K562 (cell line): ENCODE data around the gene TRIM3. TPM values are rescaled to one million over a fixed set of nuclear protein-coding genes. Genes with fewer than 3 reads are reported as not detected.

Experiments used
- ATAC-seq: fragments of 200-7000 bp; cut with Tn5 transposase; 3 replicates; pipeline ENCODE4 v1.9.1; 2020; ENCODE audit warnings: moderate library complexity
- BruUV-seq: library from RNA; stranded (reverse); fragments of 400-500 nt; replicated peaks from 2 replicates; lab custom pipeline; 2021; lab: Mats Ljungman, UMichigan
- CTCF ChIA-PET: fragments of 300-600 bp; formaldehyde crosslinking; extraction: SDS; loops from one replicate; lab custom pipeline; 2021; ENCODE audit warnings: low intra/inter-chr PET ratio; lab: Yijun Ruan, JAX
- POLR2A ChIA-PET: fragments of 300-600, 350-650 bp; sonication (Branson Sonifier 250); formaldehyde crosslinking; extraction: SDS; loops from one replicate; lab custom pipeline; 2021; ENCODE audit warnings: antibody characterized with exemption, inconsistent platforms; lab: Yijun Ruan, JAX
- DNase-seq, 4 experiments: peaks; one replicate each; pipeline versions ENCODE4 v3.0.0 to v3.0.0-alpha.2; 2011 to 2018; ENCODE audit warnings: low spot score in 3 of 4, mixed read lengths in 3 of 4; ENCODE audit errors: extremely low read depth in 1 of 4
- FAIRE-seq: peaks from 2 replicates; lab custom pipeline; 2011; peaks lifted over from hg19 to GRCh38; lab: Jason Lieb, UNC
- H2AFZ ChIP-seq: 2 replicates; pipeline ENCODE4 v1.6.0; 2011; ENCODE audit warnings: low read depth, low read length, control low read depth, inconsistent platforms
- H3K27ac ChIP-seq: fragments of 200-600 bp; 3 replicates; pipeline ENCODE4 v1.8.0; 2011; ENCODE audit warnings: low read depth, mild to moderate bottlenecking, control low read depth, inconsistent platforms, low read length, moderate library complexity, mixed read lengths; ENCODE audit errors: extremely low read depth
- H3K27me3 ChIP-seq, 2 experiments: fragments of 300-600 bp in 1 of 2; 2 replicates in 1 of 2; 3 replicates in 1 of 2; pipeline versions ENCODE4 v1.6.0 to v1.8.0; 2011; ENCODE audit warnings: inconsistent platforms in 2 of 2, low read length in 2 of 2, mild to moderate bottlenecking in 1 of 2, mixed read lengths in 1 of 2, moderate library complexity in 1 of 2; ENCODE audit not compliant: control insufficient read depth in 2 of 2, insufficient read depth in 2 of 2
- H3K36me3 ChIP-seq: fragments of 300-600 bp; 3 replicates; pipeline ENCODE4 v1.8.0; 2011; ENCODE audit warnings: mild to moderate bottlenecking, low read length, inconsistent platforms; ENCODE audit not compliant: control insufficient read depth, insufficient read depth
- H3K4me1 ChIP-seq, 2 experiments: fragments of 200-600 bp in 1 of 2; replicated peaks in 1 of 2; 2 replicates in 1 of 2; 3 replicates in 1 of 2; pipeline versions ENCODE4 v1.5.1 to v1.8.0; 2011; ENCODE audit warnings: inconsistent platforms in 2 of 2, low read length in 2 of 2, mild to moderate bottlenecking in 1 of 2, mixed read lengths in 1 of 2, moderate library complexity in 1 of 2; ENCODE audit not compliant: control insufficient read depth in 2 of 2, insufficient read depth in 2 of 2
- H3K4me2 ChIP-seq: 2 replicates; pipeline ENCODE4 v1.6.1; 2011; ENCODE audit warnings: low read length, control low read depth, inconsistent platforms, mixed read lengths; ENCODE audit not compliant: insufficient read depth
- H3K4me3 ChIP-seq: fragments of 200-600 bp; sonication (generic), shearing (Covaris generic); 2 replicates; pipeline ENCODE4 v1.5.1; 2016; ENCODE audit warnings: control low read depth, inconsistent platforms
- H3K79me2 ChIP-seq: fragments of 200-600 bp; 3 replicates; pipeline ENCODE4 v1.8.0; 2011; ENCODE audit warnings: low read length, inconsistent platforms; ENCODE audit not compliant: control insufficient read depth, insufficient read depth
- H3K9ac ChIP-seq, 2 experiments: 2 replicates each; pipeline versions ENCODE4 v1.6.0 to v1.6.1; 2011; ENCODE audit warnings: low read depth in 2 of 2, low read length in 2 of 2, control low read depth in 1 of 2, inconsistent platforms in 1 of 2, mild to moderate bottlenecking in 1 of 2, mixed read lengths in 1 of 2; ENCODE audit not compliant: insufficient read depth in 1 of 2
- H3K9me1 ChIP-seq: one replicate; pipeline ENCODE4 v1.6.0; 2011; ENCODE audit warnings: inconsistent platforms, mild to moderate bottlenecking, low read length, moderate library complexity; ENCODE audit not compliant: control insufficient read depth, insufficient read depth
- H3K9me3 ChIP-seq: replicated peaks from 2 replicates; pipeline ENCODE4 v1.5.1; 2011; ENCODE audit warnings: low read depth, low read length, inconsistent platforms; ENCODE audit not compliant: control insufficient read depth, insufficient read depth
- H4K20me1 ChIP-seq: replicated peaks from 2 replicates; pipeline ENCODE4 v1.6.1; 2011; ENCODE audit warnings: low read length, inconsistent platforms, mixed read lengths; ENCODE audit not compliant: control insufficient read depth, insufficient read depth
- NFXL1 ChIP-seq: fragments of 450-650 bp; formaldehyde crosslinking; IDR thresholded peaks from 2 replicates; pipeline ENCODE4 v1.4.0; 2021; ENCODE audit warnings: mild to moderate bottlenecking
- PHF21A ChIP-seq: fragments of 450-650 bp; IDR thresholded peaks from 2 replicates; pipeline ENCODE4 v1.6.1; 2017; ENCODE audit warnings: low read depth, borderline replicate concordance
- ZNF316 ChIP-seq: fragments of 450-650 bp; IDR thresholded peaks from 2 replicates; pipeline ENCODE4 v1.6.1; 2016
- WGBS: fragments of 100-300 bp; shearing (Covaris generic); methylation state at CpG from one replicate; pipeline ENCODE4 v1.1.6; 2016; ENCODE audit warnings: low coverage, mixed read lengths; ENCODE audit not compliant: insufficient coverage; ENCODE audit errors: missing lambda C conversion rate; 5-methylcytosine and 5-hydroxymethylcytosine counted together
- in situ Hi-C: fragments of 300-500 bp; cut with MboI; formaldehyde crosslinking; loops from 4 replicates; pipeline ENCODE4 v1.15.0; 2018; ENCODE audit warnings: inconsistent platforms, mixed read lengths
- intact Hi-C: fragments of 100-400 bp; cut with micrococcal nuclease; formaldehyde crosslinking; loops from 2 replicates; pipeline ENCODE4 v1.14.2; 2022
- polyA plus RNA-seq, 8 experiments: library from polyadenylated mRNA; depleted of rRNA in 4 of 8; stranded (reverse) in 5 of 8; unstranded in 3 of 8; fragments of >200 nt; fragmentation: Nextera tagmentation in 2 of 8; fragmentation: Illumina TruSeq in 1 of 8; extraction: Ambion mirVana in 2 of 8; extraction: Trizol in 1 of 8; gene quantifications; 2 replicates each; pipeline versions ENCODE4 v1.2.1 to v1.2.3, GENCODE V29; 2011 to 2014; ENCODE audit warnings: inconsistent platforms in 1 of 8, missing spikeins in 1 of 8
- total RNA-seq, 7 experiments: library from RNA; depleted of rRNA in 6 of 7; stranded (reverse); fragments of >200 nt in 6 of 7; fragmentation: Illumina TruSeq in 2 of 7; extraction: Trizol in 2 of 7; gene quantifications; 2 replicates each; pipeline versions ENCODE4 v1.2.1 to v1.2.3, GENCODE V29; 2011 to 2021; ENCODE audit warnings: low replicate concordance in 1 of 7
- TF ChIP-seq, protein P1 (sequence below): fragments of 250-450 bp; sonication (Bioruptor Pico); IDR thresholded peaks from 2 replicates; pipeline ENCODE4 v1.8.0; 2022; ENCODE audit warnings: moderate library complexity, mild to moderate bottlenecking, inconsistent platforms
- TF ChIP-seq, protein P2 (sequence below): sonication (generic); formaldehyde crosslinking; IDR thresholded peaks from 2 replicates; pipeline ENCODE4 v1.8.0; 2022; ENCODE audit warnings: mild to moderate bottlenecking, missing genetic modification reagents
- TF ChIP-seq, protein P3 (sequence below): sonication (generic); formaldehyde crosslinking; IDR thresholded peaks from 2 replicates; pipeline ENCODE4 v1.8.1; 2023; ENCODE audit warnings: mild to moderate bottlenecking, missing genetic modification reagents

TRIM3 gene
- total and polyA plus RNA-seq, 9 of the 15 experiments (the other 6 are each of a cell fraction or from before 2014, with no cell fraction given) = 0.45 to 9.2 (median 4.7) TPM

DNA sequence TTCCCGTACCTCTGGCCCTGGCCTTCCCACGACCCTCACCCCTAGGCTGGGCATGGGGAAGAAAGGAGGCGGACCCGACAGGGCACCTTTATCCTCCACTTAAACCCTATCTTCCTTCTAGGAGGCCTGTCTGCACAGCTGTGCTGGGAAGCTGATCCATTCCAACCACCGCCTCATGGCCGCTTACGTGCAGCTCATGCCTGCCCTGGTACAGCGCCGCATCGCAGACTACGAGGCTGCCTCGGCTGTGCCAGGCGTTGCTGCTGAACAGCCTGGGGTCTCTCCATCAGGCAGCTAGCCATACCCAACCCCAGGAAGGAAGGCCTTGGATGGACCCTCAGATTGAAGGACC, 8.2 kb upstream of the TRIM3 start:
- in situ Hi-C loops = no loop called here
- Histone ChIP-seq H3K27ac (peak overlapping the region; percentile 93), H3K27me3 (no peaks in the 10 kb centered on the region), H3K79me2 (peaks cover 53% of the 10 kb centered on the region), H3K4me3 (peak overlapping the region; percentile 87), H3K9me1 (no peaks in the 10 kb centered on the region), H3K36me3 (peaks cover 82% of the 10 kb centered on the region), H3K4me1 (peaks cover 14 to 17% of the 10 kb centered on the region in 2 experiments; a peak in 4 of 5 replicates), H4K20me1 (no peaks in the 10 kb centered on the region; the same call in 1 of the 2 replicates), H3K9ac (peak overlapping the region; percentile 95 to 99), H2AFZ (peak overlapping the region; percentile 87; the same call in 1 of the 2 replicates), H3K4me2 (peak overlapping the region; percentile 97), H3K9me3 (no peaks in the 10 kb centered on the region)
- DNase-seq = peak in 1 of 4 experiments; percentile 12
- no peak for FAIRE-seq
- intact Hi-C loops = no loop called here
- CTCF ChIA-PET = no interaction called here
- ATAC-seq = peak; percentile 36
- 0% methylated on average over 6 of the region's 13 CpGs for WGBS
- BruUV-seq = no TSS peak
- POLR2A ChIA-PET = interaction anchor here (0.6 to 1.7 kb wide), 11 partner anchors 8 to 263 kb away, joined by 3 to 7 read pairs (median 3); partner anchors contain the start of genes MRPL17 and TRIM3
- TF ChIP-seq PHF21A (no peak), ZNF316 (no peak), NFXL1 (CRISPR knock-in tag) (no peak)
- TF ChIP-seq, protein P1, sequence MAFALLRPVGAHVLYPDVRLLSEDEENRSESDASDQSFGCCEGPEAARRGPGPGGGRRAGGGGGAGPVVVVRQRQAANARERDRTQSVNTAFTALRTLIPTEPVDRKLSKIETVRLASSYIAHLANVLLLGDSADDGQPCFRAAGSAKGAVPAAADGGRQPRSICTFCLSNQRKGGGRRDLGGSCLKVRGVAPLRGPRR = no peak
- TF ChIP-seq, protein P2, sequence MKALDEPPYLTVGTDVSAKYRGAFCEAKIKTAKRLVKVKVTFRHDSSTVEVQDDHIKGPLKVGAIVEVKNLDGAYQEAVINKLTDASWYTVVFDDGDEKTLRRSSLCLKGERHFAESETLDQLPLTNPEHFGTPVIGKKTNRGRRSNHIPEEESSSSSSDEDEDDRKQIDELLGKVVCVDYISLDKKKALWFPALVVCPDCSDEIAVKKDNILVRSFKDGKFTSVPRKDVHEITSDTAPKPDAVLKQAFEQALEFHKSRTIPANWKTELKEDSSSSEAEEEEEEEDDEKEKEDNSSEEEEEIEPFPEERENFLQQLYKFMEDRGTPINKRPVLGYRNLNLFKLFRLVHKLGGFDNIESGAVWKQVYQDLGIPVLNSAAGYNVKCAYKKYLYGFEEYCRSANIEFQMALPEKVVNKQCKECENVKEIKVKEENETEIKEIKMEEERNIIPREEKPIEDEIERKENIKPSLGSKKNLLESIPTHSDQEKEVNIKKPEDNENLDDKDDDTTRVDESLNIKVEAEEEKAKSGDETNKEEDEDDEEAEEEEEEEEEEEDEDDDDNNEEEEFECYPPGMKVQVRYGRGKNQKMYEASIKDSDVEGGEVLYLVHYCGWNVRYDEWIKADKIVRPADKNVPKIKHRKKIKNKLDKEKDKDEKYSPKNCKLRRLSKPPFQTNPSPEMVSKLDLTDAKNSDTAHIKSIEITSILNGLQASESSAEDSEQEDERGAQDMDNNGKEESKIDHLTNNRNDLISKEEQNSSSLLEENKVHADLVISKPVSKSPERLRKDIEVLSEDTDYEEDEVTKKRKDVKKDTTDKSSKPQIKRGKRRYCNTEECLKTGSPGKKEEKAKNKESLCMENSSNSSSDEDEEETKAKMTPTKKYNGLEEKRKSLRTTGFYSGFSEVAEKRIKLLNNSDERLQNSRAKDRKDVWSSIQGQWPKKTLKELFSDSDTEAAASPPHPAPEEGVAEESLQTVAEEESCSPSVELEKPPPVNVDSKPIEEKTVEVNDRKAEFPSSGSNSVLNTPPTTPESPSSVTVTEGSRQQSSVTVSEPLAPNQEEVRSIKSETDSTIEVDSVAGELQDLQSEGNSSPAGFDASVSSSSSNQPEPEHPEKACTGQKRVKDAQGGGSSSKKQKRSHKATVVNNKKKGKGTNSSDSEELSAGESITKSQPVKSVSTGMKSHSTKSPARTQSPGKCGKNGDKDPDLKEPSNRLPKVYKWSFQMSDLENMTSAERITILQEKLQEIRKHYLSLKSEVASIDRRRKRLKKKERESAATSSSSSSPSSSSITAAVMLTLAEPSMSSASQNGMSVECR = 0 out of 2 replicates have a peak, but pooled peaks have one; percentile 39
- TF ChIP-seq, protein P3, sequence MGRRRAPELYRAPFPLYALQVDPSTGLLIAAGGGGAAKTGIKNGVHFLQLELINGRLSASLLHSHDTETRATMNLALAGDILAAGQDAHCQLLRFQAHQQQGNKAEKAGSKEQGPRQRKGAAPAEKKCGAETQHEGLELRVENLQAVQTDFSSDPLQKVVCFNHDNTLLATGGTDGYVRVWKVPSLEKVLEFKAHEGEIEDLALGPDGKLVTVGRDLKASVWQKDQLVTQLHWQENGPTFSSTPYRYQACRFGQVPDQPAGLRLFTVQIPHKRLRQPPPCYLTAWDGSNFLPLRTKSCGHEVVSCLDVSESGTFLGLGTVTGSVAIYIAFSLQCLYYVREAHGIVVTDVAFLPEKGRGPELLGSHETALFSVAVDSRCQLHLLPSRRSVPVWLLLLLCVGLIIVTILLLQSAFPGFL (CRISPR knock-in tag) = peak; percentile 39; the same call in 1 of the 2 replicates
